ENCODE results near the gene CDH12. TPM values are rescaled to one million over a fixed set of nuclear protein-coding genes. Genes with fewer than 3 reads are reported as not detected.

Gene CDH12
- total RNA-seq, 1 donor from 2014 or later = 23.5 TPM

DNA sequence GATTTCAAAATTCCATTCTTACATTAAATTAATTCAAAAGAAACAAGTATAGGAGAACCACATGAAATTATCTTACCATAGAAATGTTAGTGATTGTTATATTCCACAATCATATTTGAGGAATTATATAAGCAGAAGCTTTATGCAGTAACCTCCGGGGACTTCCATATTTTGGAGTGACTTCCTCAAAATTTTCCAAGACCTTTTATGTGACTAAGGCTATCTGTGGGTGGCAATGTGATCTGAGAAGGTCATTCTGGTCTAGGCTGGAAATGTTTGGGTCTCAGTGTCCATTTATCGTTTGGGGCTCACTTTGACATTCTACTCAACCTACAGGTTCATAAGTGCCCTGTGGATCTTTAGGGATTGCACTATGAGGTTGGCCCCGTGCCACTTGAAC lies 776.6 kb downstream of the CDH12 start:
- no peak for DNase-seq
- no peaks in the 10 kb centered on the region for H3K36me3 Mint-ChIP-seq (ENCODE audit: unreplicated experiment)
- no peak overlapping the region for H3K4me3 Mint-ChIP-seq (ENCODE audit: unreplicated experiment)
- no peaks in the 10 kb centered on the region for H3K9me3 Mint-ChIP-seq (ENCODE audit: unreplicated experiment)
- H3K4me1 Mint-ChIP-seq (ENCODE audit: low read depth, unreplicated experiment) = no peaks in the 10 kb centered on the region
- H3K27me3 Mint-ChIP-seq (ENCODE audit: unreplicated experiment) = no peaks in the 10 kb centered on the region
- no peak for TF ChIP-seq CTCF (IDR thresholded peaks at IDR 0.05; ENCODE audit: partially characterized antibody, unreplicated experiment)
- no peak overlapping the region for H3K27ac Mint-ChIP-seq (ENCODE audit: unreplicated experiment)

GRCh38 chr5:22070186-22070728 lies 782.9 kb downstream of the CDH12 start:
- no peaks in the 10 kb centered on the region for H3K4me1 Mint-ChIP-seq (ENCODE audit: low read depth, unreplicated experiment)
- H3K4me3 Mint-ChIP-seq (ENCODE audit: unreplicated experiment) = no peak overlapping the region
- H3K36me3 Mint-ChIP-seq (ENCODE audit: unreplicated experiment) = no peaks in the 10 kb centered on the region
- TF ChIP-seq CTCF (IDR thresholded peaks at IDR 0.05; ENCODE audit: partially characterized antibody, unreplicated experiment) = no peak
- H3K27ac Mint-ChIP-seq (ENCODE audit: unreplicated experiment) = no peak overlapping the region
- no peaks in the 10 kb centered on the region for H3K27me3 Mint-ChIP-seq (ENCODE audit: unreplicated experiment)
- H3K9me3 Mint-ChIP-seq (ENCODE audit: unreplicated experiment) = no peaks in the 10 kb centered on the region
- no peak for DNase-seq

DNA sequence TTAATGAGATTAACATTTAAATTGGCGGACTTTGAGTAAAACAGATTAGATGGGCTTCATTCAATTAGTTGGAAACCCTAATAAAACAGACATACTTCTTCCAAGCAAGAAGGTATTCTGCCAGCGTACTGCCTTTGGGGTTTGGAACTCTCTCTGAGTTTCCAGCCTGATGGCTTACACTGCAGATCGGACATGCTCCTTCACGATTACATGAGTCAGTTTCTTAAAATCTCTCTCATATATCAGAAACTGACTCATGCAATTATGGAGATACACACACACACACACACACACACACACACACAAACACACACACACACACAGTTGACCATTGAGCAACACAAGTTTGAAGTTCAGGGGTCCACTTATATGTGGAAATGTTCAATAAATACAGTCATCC lies 789.4 kb downstream of the CDH12 start:
- Mint-ChIP-seq H3K36me3 (ENCODE audit: unreplicated experiment) (no peaks in the 10 kb centered on the region), H3K4me3 (ENCODE audit: unreplicated experiment) (no peak overlapping the region), H3K9me3 (ENCODE audit: unreplicated experiment) (no peaks in the 10 kb centered on the region), H3K27me3 (ENCODE audit: unreplicated experiment) (no peaks in the 10 kb centered on the region), H3K4me1 (ENCODE audit: low read depth, unreplicated experiment) (peaks cover 4% of the 10 kb centered on the region), H3K27ac (ENCODE audit: unreplicated experiment) (no peak overlapping the region)
- no peak for TF ChIP-seq CTCF (IDR thresholded peaks at IDR 0.05; ENCODE audit: partially characterized antibody, unreplicated experiment)
- no peak for DNase-seq

GRCh38 chr5:22058620-22059019 lies 794.5 kb downstream of the CDH12 start:
- Mint-ChIP-seq H3K9me3 (ENCODE audit: unreplicated experiment) (no peaks in the 10 kb centered on the region), H3K4me3 (ENCODE audit: unreplicated experiment) (no peak overlapping the region), H3K27me3 (ENCODE audit: unreplicated experiment) (no peaks in the 10 kb centered on the region), H3K27ac (ENCODE audit: unreplicated experiment) (no peak overlapping the region), H3K36me3 (ENCODE audit: unreplicated experiment) (no peaks in the 10 kb centered on the region), H3K4me1 (ENCODE audit: low read depth, unreplicated experiment) (peaks cover 4% of the 10 kb centered on the region)
- DNase-seq = no peak
- no peak for TF ChIP-seq CTCF (IDR thresholded peaks at IDR 0.05; ENCODE audit: partially characterized antibody, unreplicated experiment)

DNA sequence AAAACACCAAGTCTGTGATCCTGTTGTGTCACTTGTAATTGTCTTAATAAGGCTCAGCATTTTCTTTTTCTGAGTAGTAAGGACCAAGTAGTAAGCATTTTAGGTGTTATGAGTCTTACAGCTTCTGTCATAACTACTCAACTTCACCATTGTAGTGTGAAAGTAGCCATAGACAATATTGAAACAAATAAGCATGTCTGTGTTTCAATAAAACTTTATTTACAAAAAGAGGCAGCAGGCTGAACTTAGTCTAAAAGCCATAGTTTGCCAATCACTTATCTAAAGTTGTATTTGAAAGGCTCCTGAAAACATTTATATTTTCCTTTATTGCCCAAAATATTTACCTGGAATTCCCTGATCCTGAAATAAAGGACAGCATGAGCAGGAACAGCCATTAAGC lies 796.1 kb downstream of the CDH12 start:
- no peak for TF ChIP-seq CTCF (IDR thresholded peaks at IDR 0.05; ENCODE audit: partially characterized antibody, unreplicated experiment)
- Mint-ChIP-seq H3K4me1 (ENCODE audit: low read depth, unreplicated experiment) (peaks cover 14% of the 10 kb centered on the region), H3K9me3 (ENCODE audit: unreplicated experiment) (no peaks in the 10 kb centered on the region), H3K27me3 (ENCODE audit: unreplicated experiment) (no peaks in the 10 kb centered on the region), H3K36me3 (ENCODE audit: unreplicated experiment) (no peaks in the 10 kb centered on the region), H3K27ac (ENCODE audit: unreplicated experiment) (no peak overlapping the region), H3K4me3 (ENCODE audit: unreplicated experiment) (no peak overlapping the region)
- no peak for DNase-seq
